GM12878 (cell line): ENCODE measurements around the gene PSRC1. TPM values are rescaled to one million over a fixed set of nuclear protein-coding genes. Genes with fewer than 3 reads are reported as not detected.
A peak's percentile ranks its signal among the peaks of the same experiment; 100 is the strongest.
"Not testable (repeated sequence)": the region's sequence is repeated elsewhere in the genome, so short reads cannot be mapped to it uniquely, and the experiment has no call there.

Experiments used
- ATAC-seq: fragments of 200-7000 bp; cut with Tn5 transposase; 3 replicates; pipeline ENCODE4 v1.9.1; 2020; ENCODE audit warnings: mild to moderate bottlenecking, moderate library complexity
- BruUV-seq: library from RNA; stranded (reverse); fragments of 400-500 nt; replicated peaks from 2 replicates; lab custom pipeline; 2021; lab: Mats Ljungman, UMichigan
- CTCF ChIA-PET: fragments of 300-600 bp; sonication (Branson Sonifier 250); formaldehyde crosslinking; extraction: SDS; loops from one replicate; lab custom pipeline; 2021; ENCODE audit warnings: inconsistent platforms; lab: Yijun Ruan, JAX
- POLR2A ChIA-PET: fragments of 350-600 bp; formaldehyde crosslinking; extraction: SDS; loops from one replicate; lab custom pipeline; 2021; ENCODE audit warnings: inconsistent platforms; lab: Charles Lee
- RAD21 ChIA-PET: fragments of 300-600 bp; sonication (Branson Sonifier 250); formaldehyde crosslinking; loops from one replicate; lab custom pipeline; 2023; ENCODE audit warnings: antibody characterized with exemption; ENCODE audit not compliant: unreplicated experiment; lab: Charles Lee
- SMC1A ChIA-PET: fragments of 300-600 bp; sonication (Branson Sonifier 250); formaldehyde crosslinking; loops from one replicate; lab custom pipeline; 2023; ENCODE audit not compliant: unreplicated experiment, uncharacterized antibody; lab: Charles Lee
- DNase-seq: peaks from one replicate; pipeline ENCODE4 v3.0.0-alpha.2; 2011; ENCODE audit warnings: low read depth, low spot score
- FAIRE-seq: peaks from 3 replicates; lab custom pipeline; 2011; peaks lifted over from hg19 to GRCh38; lab: Jason Lieb, UNC
- H2AFZ ChIP-seq: 2 replicates; pipeline ENCODE4 v1.6.0; 2011; ENCODE audit warnings: low read depth, low read length, control low read depth; ENCODE audit not compliant: control insufficient read depth
- H3K27ac ChIP-seq: 2 replicates; pipeline ENCODE4 v1.5.1; 2011; ENCODE audit warnings: control low read depth; ENCODE audit not compliant: control insufficient read depth, insufficient read depth
- H3K27me3 ChIP-seq, 2 experiments: replicated peaks in 1 of 2; 2 replicates each; pipeline versions ENCODE4 v1.6.0 to v1.6.1; 2011; ENCODE audit warnings: low read length in 1 of 2; ENCODE audit not compliant: control insufficient read depth in 2 of 2, insufficient read depth in 2 of 2
- H3K36me3 ChIP-seq, 2 experiments: 2 replicates each; pipeline ENCODE4 v1.5.1; 2011; ENCODE audit warnings: low read length in 1 of 2; ENCODE audit not compliant: control insufficient read depth in 2 of 2, insufficient read depth in 2 of 2
- H3K4me1 ChIP-seq: 2 replicates; pipeline ENCODE4 v1.6.1; 2011; ENCODE audit warnings: mild to moderate bottlenecking, low read length, moderate library complexity, mixed read lengths; ENCODE audit not compliant: control insufficient read depth, insufficient read depth
- H3K4me2 ChIP-seq: 2 replicates; pipeline ENCODE4 v1.6.0; 2011; ENCODE audit warnings: control low read depth; ENCODE audit not compliant: control insufficient read depth, insufficient read depth
- H3K4me3 ChIP-seq: fragments of 200-600 bp; sonication (generic); 2 replicates; pipeline ENCODE4 v1.5.1; 2016
- H3K79me2 ChIP-seq: 2 replicates; pipeline ENCODE4 v1.6.0; 2011; ENCODE audit warnings: low read length; ENCODE audit not compliant: control insufficient read depth, insufficient read depth
- H3K9ac ChIP-seq: 2 replicates; pipeline ENCODE4 v1.8.0; 2011; ENCODE audit warnings: low read length, control low read depth, mixed read lengths; ENCODE audit not compliant: control insufficient read depth, insufficient read depth
- H3K9me3 ChIP-seq: replicated peaks from 3 replicates; pipeline ENCODE4 v1.5.1; 2011; ENCODE audit warnings: mild to moderate bottlenecking, low read length; ENCODE audit not compliant: control insufficient read depth, insufficient read depth
- H4K20me1 ChIP-seq: 2 replicates; pipeline ENCODE4 v1.6.0; 2011; ENCODE audit not compliant: control insufficient read depth, insufficient read depth
- DPF2 ChIP-seq: fragments of 450-650 bp; IDR thresholded peaks from 2 replicates; pipeline ENCODE4 v1.6.1; 2017; ENCODE audit warnings: mild to moderate bottlenecking
- EP300 ChIP-seq, 2 experiments: fragments of 150-350 bp in 1 of 2; IDR thresholded peaks; 2 replicates each; pipeline ENCODE4 v1.6.1; 2011 to 2012; ENCODE audit warnings: low read depth in 2 of 2, low read length in 2 of 2, borderline replicate concordance in 1 of 2, improper control_type of control experiment in 1 of 2, inconsistent platforms in 1 of 2; ENCODE audit not compliant: control insufficient read depth in 1 of 2
- RUNX3 ChIP-seq: IDR thresholded peaks from 2 replicates; pipeline ENCODE4 v1.6.1; 2012; ENCODE audit warnings: low read length, inconsistent platforms
- ZSCAN29 ChIP-seq: fragments of 450-650 bp; IDR thresholded peaks from 2 replicates; pipeline ENCODE4 v1.6.1; 2017; ENCODE audit warnings: mild to moderate bottlenecking, moderate library complexity
- WGBS: methylation state at CpG from one replicate; pipeline ENCODE4 v1.1.6; 2016; ENCODE audit warnings: low lambda C conversion rate; ENCODE audit not compliant: insufficient replicate concordance, insufficient coverage; ENCODE audit errors: missing lambda C conversion rate; 5-methylcytosine and 5-hydroxymethylcytosine counted together
- in situ Hi-C: fragments of 300-500 bp; cut with MboI; formaldehyde crosslinking; loops from 9 replicates; pipeline ENCODE4 v1.14.3; 2018; ENCODE audit warnings: mixed read lengths
- intact Hi-C: fragments of 100-400 bp; cut with micrococcal nuclease; formaldehyde crosslinking; loops from one replicate; pipeline ENCODE4 v1.14.2; 2022; ENCODE audit not compliant: unreplicated experiment
- polyA plus RNA-seq, 11 experiments: library from polyadenylated mRNA; depleted of rRNA in 4 of 11; unstranded in 6 of 11; stranded (reverse) in 5 of 11; fragments of >200 nt; fragmentation: Nextera tagmentation in 4 of 11; fragmentation: Illumina TruSeq in 1 of 11; extraction: Ambion mirVana in 4 of 11; extraction: Trizol in 1 of 11; gene quantifications; 1 replicate in 1 of 11; 2 replicates in 10 of 11; pipeline versions ENCODE4 v1.2.1 to v1.2.3, GENCODE V29; 2011 to 2016; ENCODE audit warnings: inconsistent platforms in 2 of 11, missing spikeins in 2 of 11, low read depth in 1 of 11
- total RNA-seq, 4 experiments: library from RNA; depleted of rRNA in 3 of 4; stranded (reverse); fragments of >200 nt in 3 of 4; fragmentation: Illumina TruSeq in 1 of 4; extraction: Trizol in 1 of 4; gene quantifications; 2 replicates each; pipeline versions ENCODE4 v1.2.1 to v1.2.3, GENCODE V29; 2013 to 2021
- TF ChIP-seq, protein P1 (sequence below): IDR thresholded peaks from 2 replicates; pipeline ENCODE4 v1.6.1; 2011; ENCODE audit warnings: borderline replicate concordance, low read depth, mild to moderate bottlenecking, moderate library complexity, low read length; ENCODE audit not compliant: insufficient read depth, poor library complexity, severe bottlenecking

PSRC1 gene
- total and polyA plus RNA-seq, 10 of the 15 experiments (the other 5 are each of a cell fraction or from before 2014, with no cell fraction given): 1.2 to 11.8 (median 4.9) TPM

DNA sequence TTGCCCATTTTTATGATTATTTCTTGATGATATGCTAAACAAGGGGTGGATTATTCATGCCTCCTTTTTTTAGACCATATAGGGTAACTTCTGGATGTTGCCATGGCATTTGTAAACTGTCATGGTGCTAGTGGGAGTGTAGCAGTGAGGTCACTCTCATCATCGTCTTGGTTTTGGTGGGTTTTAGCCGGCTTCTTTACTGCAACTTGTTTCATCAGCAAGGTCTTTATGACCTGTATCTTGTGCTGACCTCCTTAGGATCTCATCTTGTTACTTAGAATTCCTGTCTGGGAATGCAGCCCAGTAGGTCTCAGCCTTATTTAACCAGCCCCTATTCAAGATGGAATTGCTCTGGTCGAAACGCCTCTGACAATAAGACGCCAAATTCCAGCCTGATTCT lies 3.8 kb upstream of the PSRC1 start:
- SMC1A ChIA-PET: interaction anchor here (0.6 kb wide), 1 partner anchor 99 kb away, joined by 6 read pairs; no protein-coding TSS in a partner anchor

DNA sequence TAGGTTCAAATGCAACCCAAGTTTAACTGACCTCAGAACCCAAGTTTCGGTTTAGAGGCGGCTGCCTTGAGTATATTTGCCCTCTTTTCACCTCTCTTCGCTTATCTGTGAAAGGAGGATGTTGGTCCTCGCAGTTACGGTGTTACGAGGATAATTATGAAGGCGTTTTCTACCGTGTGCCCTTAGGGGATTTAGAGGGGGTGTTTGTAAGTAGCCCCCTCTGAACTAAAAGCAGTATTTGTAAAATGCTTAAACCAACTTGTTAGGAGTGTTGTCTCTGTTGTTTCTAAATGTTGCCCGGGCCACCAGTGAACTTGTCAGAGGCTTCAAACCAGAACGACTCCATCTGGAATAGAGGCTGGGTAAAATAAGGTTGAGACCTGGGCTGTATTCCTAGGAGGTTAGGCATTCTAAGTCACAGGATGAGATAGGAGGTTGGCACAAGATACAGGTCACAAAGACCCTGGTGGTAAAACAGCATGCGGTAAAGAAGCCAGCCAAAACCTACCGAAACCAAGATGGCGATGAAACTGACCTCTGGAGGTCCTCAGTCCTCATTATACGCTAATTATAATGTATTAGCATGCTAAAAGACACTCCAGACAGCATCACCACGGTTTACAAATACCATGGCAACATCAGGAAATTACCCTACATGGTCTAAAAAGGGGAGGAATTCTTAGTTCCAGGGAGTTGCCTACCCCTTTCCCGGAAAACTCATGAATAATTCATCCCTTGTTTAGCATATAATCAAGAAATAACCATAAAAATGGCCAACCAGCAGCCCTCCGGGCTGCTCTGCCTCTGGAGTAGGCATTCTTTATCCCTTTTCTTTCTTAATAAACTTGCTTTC lies 1.0 kb upstream of the PSRC1 start:
- CTCF ChIA-PET: interaction anchor here (1.6 to 2.1 kb wide), 2 partner anchors 107 to 115 kb away, joined by 11 to 31 read pairs; partner anchors contain the start of gene SORT1
- Histone ChIP-seq H3K27me3 (no peaks in the 10 kb centered on the region), H4K20me1 (no peaks in the 10 kb centered on the region), H3K79me2 (no peaks in the 10 kb centered on the region), H3K9ac (peak overlapping the region; percentile 66), H3K9me3 (no peaks in the 10 kb centered on the region), H3K4me2 (peak overlapping the region; percentile 100), H3K27ac (peak overlapping the region; percentile 83), H3K4me1 (peaks cover 3% of the 10 kb centered on the region), H3K36me3 (no peaks in the 10 kb centered on the region), H2AFZ (peak overlapping the region; percentile 96), H3K4me3 (peak overlapping the region; percentile 86)
- SMC1A ChIA-PET: interaction anchor here (3.1 kb wide), 1 partner anchor 115 kb away, joined by 19 read pairs; the partner anchor contains the start of gene SORT1
- BruUV-seq: no TSS peak
- intact Hi-C loops: no loop called here
- POLR2A ChIA-PET: no interaction called here
- RAD21 ChIA-PET: interaction anchor here (1.0 to 3.3 kb wide), 4 partner anchors 115 to 265 kb away, joined by 3 to 21 read pairs (median 8); partner anchors contain the start of genes GNAI3 and SORT1
- ATAC-seq (no peak; the same call in 2 of the 3 replicates), FAIRE-seq (no peak), DNase-seq (no peak)
- TF ChIP-seq RUNX3: peak; percentile 8; the same call in 1 of the 2 replicates
- no peak for TF ChIP-seq EP300 (IDR thresholded peaks at IDR 0.05; ENCODE audit: borderline replicate concordance in 1 of 2, control insufficient read depth in 1 of 2, low read depth in 2 of 2, low read length in 2 of 2)
- TF ChIP-seq DPF2: 0 out of 2 replicates have a peak, but pooled peaks have one; percentile 12
- no peak for TF ChIP-seq ZSCAN29
- TF ChIP-seq, protein P1, sequence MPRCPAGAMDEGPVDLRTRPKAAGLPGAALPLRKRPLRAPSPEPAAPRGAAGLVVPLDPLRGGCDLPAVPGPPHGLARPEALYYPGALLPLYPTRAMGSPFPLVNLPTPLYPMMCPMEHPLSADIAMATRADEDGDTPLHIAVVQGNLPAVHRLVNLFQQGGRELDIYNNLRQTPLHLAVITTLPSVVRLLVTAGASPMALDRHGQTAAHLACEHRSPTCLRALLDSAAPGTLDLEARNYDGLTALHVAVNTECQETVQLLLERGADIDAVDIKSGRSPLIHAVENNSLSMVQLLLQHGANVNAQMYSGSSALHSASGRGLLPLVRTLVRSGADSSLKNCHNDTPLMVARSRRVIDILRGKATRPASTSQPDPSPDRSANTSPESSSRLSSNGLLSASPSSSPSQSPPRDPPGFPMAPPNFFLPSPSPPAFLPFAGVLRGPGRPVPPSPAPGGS: no peak
- WGBS: 50% methylated on average over 17 of the region's 17 CpGs
- in situ Hi-C loops: no loop called here

More for the DNA sequence above, 3.8 kb upstream of the PSRC1 start:
- POLR2A ChIA-PET: interaction anchor here (0.7 kb wide), 1 partner anchor 22 kb away, joined by 6 read pairs; no protein-coding TSS in a partner anchor
- ATAC-seq, BruUV-seq, H3K27ac ChIP-seq, intact Hi-C loops, CTCF ChIA-PET, H3K4me3 ChIP-seq, H3K9me3 ChIP-seq, H3K27me3 ChIP-seq, H3K79me2 ChIP-seq, H3K9ac ChIP-seq, H3K36me3 ChIP-seq, FAIRE-seq, DNase-seq, H3K4me2 ChIP-seq, RAD21 ChIA-PET, H3K4me1 ChIP-seq, H2AFZ ChIP-seq, in situ Hi-C loops, H4K20me1 ChIP-seq: not testable (repeated sequence)
- WGBS: 81% methylated on average over 5 of the region's 5 CpGs
